Colon (tissue), 2 donors: ENCODE results near the gene LDLRAD2.
"Not testable (repeated sequence)": the region's sequence is repeated elsewhere in the genome, so short reads cannot be mapped to it uniquely, and the experiment has no call there.

Experiments
- FAIRE-seq: peaks from 2 replicates; lab custom pipeline; 2012; peaks lifted over from hg19 to GRCh38; lab: Jason Lieb, UNC
- donor health status: control.
- donor health status: control.

Gene LDLRAD2

GRCh38 chr1:21811875-21812305 is at the start of gene LDLRAD2:
LDLRAD2 (plus strand) TSS chr1:21812265; CDS start chr1:21812452, 187 bp downstream.
- FAIRE-seq: no peak

DNA sequence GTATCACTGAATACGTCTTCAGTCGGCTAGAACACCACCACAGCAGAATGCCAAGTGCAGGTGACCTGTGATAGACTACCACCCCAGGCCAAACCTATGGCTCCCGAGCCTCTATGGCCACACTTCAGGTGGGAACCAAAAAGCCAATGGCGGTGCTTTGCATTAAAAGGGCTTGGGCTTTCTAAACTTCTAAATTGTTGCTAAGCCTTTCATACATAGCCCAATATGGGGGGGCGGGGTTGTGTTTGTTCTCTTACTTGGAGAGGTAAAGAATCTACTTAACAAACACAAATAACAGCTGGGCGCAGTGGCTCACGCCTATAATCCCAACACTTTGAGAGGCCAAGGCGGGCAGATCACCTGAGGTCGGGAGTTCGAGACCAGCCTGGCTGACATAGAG is 48.8 kb upstream of the LDLRAD2 start:
- no peak for FAIRE-seq

DNA sequence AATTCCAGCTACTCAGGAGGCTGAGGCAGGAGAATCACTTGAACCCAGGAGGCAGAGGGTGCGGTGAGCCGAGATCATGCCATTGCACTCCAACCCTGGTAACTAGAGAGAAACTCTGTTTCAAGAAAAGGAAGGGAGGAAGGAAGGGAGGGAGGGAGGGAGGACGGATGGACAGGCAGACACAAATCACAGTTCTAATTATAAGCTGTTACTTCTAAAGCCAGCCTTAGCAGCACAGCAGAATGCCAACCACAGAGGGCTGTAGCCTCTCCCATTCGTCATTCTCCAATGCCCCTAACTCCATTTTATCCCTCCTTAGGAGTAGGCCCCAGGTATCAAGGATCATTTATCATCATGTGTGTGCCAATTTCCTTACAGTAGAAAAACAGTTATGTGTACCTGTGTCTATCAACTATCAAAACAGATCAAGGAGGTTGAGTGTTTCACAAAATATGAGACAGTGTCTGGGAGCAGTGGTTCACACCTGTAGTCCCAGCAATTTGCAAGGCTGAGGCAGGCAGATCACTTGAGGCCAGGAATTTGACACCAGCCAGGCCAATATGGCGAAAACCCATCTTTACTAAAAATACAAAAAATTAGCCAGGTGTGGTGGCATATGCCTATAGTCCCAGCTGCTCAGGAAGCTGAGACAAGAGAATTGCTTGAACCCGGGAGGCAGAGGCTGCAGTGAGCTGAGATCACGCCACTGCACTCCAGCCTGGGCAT is 48.2 kb upstream of the LDLRAD2 start:
- no peak for FAIRE-seq

- FAIRE-seq: no peak
These were observed 47.2 kb upstream of the LDLRAD2 start for GRCh38 chr1:21764615-21765423.

- FAIRE-seq: no peak
These were observed 45.9 kb upstream of the LDLRAD2 start for GRCh38 chr1:21766210-21766609.

DNA sequence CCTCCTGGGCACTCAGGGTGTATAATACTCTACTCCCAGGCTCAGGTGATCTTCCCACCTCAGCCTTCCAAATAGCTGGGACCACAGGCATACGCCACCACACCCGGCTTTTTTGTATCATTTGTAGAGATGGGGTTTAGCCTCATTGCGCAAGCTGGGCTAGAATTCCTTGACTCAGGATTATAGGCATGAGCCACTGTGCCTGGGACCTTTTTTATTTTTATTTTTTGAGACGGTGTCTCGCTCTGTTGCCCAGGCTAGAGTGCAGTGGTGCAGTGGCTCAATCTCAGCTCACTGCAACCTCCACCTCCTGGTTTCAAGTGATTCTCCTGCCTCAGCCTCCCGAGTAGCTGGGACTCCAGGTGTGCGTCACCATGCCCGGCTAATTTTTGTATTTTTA is 45.0 kb upstream of the LDLRAD2 start:
- FAIRE-seq: not testable (repeated sequence)

GRCh38 chr1:21770201-21770600 is 41.9 kb upstream of the LDLRAD2 start:
- FAIRE-seq: no peak

DNA sequence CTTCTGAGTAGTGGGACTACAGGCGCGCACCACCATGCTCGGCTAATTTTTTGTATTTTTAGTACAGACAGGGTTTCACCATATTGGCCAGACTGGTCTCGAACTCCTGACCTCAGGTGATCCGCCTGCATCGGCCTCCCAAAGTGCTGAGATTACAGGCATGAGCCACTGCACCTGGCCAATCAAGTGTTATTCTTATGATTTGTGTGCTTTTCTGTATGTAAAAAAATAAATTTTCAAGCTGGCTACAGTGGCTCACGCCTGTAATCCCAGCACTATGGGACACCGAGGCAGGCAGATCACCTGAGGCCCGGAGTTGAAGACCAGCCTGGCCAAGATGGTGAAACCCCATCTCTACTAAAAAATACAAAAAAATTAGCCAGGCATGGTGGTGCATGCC is 41.5 kb upstream of the LDLRAD2 start:
- not testable (repeated sequence) for FAIRE-seq

GRCh38 chr1:21771672-21772071 is 40.4 kb upstream of the LDLRAD2 start:
- FAIRE-seq: not testable (repeated sequence)

DNA sequence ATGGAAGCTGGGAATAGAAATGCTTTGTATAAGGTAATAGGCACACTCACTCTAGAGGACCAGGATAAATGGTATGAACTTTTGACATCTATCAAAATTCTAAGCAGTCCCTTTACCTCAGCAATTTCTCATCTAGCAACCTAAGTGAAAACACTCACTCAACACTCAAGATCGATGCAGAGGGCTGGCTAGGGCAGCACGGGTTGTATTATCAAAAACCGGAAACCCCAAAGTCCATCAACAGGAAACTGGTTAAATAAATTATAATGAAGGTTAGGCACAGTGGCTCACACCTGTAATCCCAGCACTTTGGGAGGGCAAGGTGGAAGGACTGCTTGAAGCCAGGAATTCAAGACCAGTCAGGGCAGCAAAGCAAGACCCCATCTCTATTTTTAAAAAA is 38.5 kb upstream of the LDLRAD2 start:
- no peak for FAIRE-seq

GRCh38 chr1:21774835-21775549 is 37.1 kb upstream of the LDLRAD2 start:
- no peak for FAIRE-seq

- FAIRE-seq: no peak
These were observed 36.5 kb upstream of the LDLRAD2 start for GRCh38 chr1:21775550-21775914.

DNA sequence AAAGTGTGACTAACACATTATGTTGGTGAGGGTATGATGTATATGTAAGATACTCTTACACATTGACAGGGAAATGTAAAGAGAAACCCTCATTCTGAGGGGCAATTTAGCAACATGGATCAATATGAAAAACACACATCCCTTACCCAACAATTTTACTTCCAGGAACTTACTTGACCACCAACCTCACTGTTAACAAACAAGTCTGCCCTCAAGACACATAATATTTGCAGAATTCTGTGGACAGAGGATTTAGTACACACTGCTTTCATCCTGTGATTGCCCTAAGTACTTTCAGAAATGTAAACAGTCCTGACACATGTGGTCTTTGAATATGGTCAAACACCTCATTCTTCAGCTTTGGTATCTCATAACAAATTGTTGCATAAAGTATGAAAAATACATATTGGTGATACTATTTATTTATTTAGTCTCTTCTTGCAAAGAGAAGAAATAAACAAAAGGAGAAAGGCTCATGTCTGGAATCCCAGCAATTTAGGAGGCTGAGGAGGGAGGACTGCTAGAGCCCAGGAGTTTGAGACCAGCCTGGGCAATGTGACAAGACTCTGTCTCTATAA is 36.0 kb upstream of the LDLRAD2 start:
- FAIRE-seq: no peak

DNA sequence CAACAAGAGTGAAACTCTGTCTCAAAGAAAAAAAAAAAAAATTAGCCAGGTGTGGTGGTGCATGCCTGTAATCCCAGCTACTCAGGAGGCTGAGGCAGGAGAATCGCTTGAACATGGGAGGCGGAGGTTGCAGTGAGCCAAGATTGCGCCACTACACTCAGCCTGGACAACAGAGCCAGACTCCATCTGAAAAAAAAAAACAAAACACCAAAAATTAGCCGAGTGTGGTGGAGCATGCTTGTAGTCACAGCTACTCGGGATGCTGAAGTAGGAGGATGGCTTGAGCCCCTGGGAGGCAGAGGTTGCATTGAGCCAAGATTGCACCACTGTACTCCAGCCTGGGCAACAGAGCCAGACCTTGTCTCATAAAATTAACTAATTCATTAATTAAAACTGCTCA is 35.1 kb upstream of the LDLRAD2 start:
- FAIRE-seq: not testable (repeated sequence)

DNA sequence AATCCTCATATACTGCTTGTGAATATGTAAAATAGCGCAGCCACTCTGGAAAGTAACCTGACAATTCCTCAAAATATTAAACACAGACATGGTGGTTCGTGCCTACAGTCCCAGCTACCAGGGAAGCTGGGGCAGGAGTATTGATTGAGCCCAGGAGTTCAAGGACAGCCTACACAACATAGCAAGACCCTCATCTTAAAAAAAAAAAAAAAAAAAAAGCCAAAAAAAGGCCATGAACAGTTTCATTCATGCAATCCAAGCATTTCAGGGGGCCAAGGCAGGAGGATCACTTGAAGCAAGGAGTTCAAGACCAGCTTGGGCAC is 33.7 kb upstream of the LDLRAD2 start:
- no peak for FAIRE-seq

DNA sequence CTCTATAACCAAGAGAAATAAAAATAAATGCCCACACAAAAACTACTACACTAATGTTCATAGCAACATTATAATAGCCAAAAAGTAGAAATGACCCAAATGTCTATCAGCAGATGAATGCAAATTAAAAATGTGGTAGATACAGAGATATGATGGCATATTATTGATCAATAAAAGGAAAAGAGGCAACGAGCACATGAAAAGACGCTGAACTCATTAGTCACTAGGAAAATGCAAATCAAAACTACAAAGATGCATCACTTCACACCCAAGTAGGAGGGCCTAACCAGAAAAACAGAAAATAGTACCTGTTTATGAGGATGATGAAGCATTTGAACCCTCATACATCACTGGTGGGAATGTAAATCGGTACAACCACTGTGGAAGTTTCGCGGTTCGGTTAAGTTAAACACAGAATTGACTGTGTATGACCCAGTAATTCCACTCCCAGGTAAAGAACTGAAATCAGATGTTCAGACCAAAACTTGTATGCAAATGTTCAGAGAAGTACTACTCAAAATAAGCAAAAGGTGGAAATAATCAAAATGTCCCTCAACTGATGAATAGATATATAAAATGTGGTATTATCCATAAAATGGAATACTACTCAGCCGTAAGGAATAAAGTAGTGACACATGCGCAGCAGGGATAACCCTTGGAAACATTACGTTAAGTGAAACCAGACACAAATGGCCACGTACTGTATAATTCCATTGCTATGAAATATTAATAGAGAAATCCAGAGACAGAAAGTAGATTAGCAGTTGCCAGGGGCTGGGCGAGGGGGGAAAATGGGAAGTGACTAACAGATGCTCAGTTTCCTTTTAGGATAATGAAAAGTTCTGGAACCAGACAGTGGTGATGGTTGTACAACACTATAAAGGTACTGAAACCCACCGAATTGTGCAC is 32.2 kb upstream of the LDLRAD2 start:
- FAIRE-seq: no peak

DNA sequence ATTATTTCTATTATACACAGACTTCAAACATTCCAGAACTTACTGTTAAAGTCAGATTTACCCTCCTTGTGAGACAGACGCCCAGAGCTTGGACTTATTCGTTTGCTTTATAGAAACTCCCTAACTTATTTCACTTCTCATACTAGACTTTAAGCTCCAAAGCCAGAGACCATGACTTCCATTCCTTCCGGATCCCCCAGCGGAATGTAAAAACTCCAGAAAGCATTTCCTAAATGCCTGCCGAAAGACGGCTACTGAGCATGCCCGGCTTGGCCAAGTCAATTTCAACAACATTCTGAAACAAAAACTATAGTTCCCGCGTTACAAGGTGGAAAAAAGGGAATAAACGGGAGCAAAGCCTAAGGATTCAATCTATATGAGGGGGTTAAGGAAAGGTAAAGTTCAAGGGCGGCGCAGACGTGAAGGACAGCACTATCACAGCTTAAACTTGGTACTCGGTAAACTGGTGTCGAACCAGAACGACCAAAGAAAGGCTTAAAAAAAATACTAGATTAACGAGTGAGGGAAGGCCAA is 30.2 kb upstream of the LDLRAD2 start:
- no peak for FAIRE-seq

- no peak for FAIRE-seq
These were observed 29.7 kb upstream of the LDLRAD2 start for GRCh38 chr1:21782349-21782867.

DNA sequence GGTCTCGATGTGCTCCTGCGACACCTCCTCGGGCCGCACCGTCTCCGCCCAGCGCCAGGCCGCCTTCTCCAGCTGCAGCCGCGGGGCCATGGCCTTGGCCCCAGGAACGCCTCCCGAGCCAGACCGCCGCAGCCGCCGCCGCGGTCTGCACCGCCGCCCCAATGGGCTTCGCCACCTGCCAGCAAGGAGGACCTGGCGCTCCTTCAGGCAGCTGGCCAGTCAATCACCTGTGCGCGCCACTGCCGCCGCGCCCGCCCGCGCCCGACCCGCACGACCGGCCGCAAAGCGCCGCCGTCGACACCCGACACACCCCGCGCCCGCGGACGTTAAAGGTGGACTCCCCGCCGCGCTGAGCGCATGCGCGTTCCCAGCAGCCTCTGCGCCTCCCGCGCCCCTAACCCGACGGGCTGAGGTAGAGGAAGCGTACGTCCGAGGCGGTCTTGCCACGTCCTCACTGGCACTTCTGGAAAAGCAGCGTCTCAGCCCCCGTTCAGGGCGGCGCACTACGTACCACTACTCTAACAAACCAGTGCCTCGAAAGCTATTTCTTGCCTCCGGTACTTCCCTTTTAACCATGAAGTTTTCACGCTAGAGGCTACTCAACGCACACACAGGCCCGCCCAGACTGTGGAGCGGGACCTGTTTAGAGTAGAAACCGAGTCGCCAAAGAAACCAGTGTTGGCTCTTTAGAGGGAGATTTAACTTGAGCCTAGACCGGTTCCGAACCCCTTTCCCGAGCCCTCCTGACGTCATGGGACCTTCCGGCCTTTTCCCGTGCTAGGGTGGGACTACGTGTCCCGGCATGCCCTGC is 29.0 kb upstream of the LDLRAD2 start, which contains the start of gene USP48:
TSS of gene USP48 (minus strand) at position 282 of the 811 bp plus-strand sequence. CDS start at position 90, 192 bp downstream.
- no peak for FAIRE-seq
